GM19397 (cell line): ENCODE measurements around the gene KIF14.

Experiments used
- ATAC-seq: cut with Tn5 transposase; IDR thresholded peaks from one replicate; pipeline ENCODE4 v1.9.1; 2021; ENCODE audit warnings: mild to moderate bottlenecking, moderate library complexity; ENCODE audit not compliant: unreplicated experiment

Gene KIF14

GRCh38 chr1:200620273-200621131 lies at the start of gene KIF14:
TSS of gene KIF14 (minus strand) at chr1:200620751. CDS start at chr1:200618723, 2,028 bp downstream.
- ATAC-seq, result peak; percentile 95

- peak; percentile 87 for ATAC-seq
Observed at GRCh38 chr1:200669314-200670241, 49.0 kb upstream of the KIF14 start, which contains the start of gene DDX59. TSS of gene DDX59 (minus strand) at chr1:200669907. CDS start at chr1:200666740, 3,167 bp downstream.

GRCh38 chr1:200668514-200669313 lies 48.2 kb upstream of the KIF14 start:
- ATAC-seq, result no peak

GRCh38 chr1:200666309-200666708 lies 45.8 kb upstream of the KIF14 start:
- no peak for ATAC-seq

GRCh38 chr1:200665861-200666260 lies 45.3 kb upstream of the KIF14 start:
- no peak for ATAC-seq

- no peak for ATAC-seq
Observed at GRCh38 chr1:200660719-200661118, 40.2 kb upstream of the KIF14 start.

- ATAC-seq, result no peak
Observed at GRCh38 chr1:200659269-200659668, 38.7 kb upstream of the KIF14 start.

GRCh38 chr1:200658037-200658818 lies 37.7 kb upstream of the KIF14 start:
- no peak for ATAC-seq

GRCh38 chr1:200654660-200655059 lies 34.1 kb upstream of the KIF14 start:
- peak; percentile 90 for ATAC-seq

- no peak for ATAC-seq
Observed at GRCh38 chr1:200653022-200653462, 32.5 kb upstream of the KIF14 start.

GRCh38 chr1:200652378-200652777 lies 31.8 kb upstream of the KIF14 start:
- ATAC-seq, result no peak

GRCh38 chr1:200646515-200646914 lies 26.0 kb upstream of the KIF14 start:
- ATAC-seq, result no peak

- no peak for ATAC-seq
Observed at GRCh38 chr1:200644021-200644420, 23.5 kb upstream of the KIF14 start.

GRCh38 chr1:200642481-200642880 lies 21.9 kb upstream of the KIF14 start:
- no peak for ATAC-seq

GRCh38 chr1:200640963-200641401 lies 20.4 kb upstream of the KIF14 start:
- ATAC-seq, result no peak

- ATAC-seq, result no peak
Observed at GRCh38 chr1:200640373-200640962, 19.9 kb upstream of the KIF14 start.

GRCh38 chr1:200638073-200638472 lies 17.5 kb upstream of the KIF14 start:
- no peak for ATAC-seq

- no peak for ATAC-seq
Observed at GRCh38 chr1:200636681-200637080, 16.1 kb upstream of the KIF14 start.
